Activated T-cell treated with anti-CD3 and anti-CD28 coated beads for 1 hour (primary cell): ENCODE results near the gene OR51M1.

Experiments
- DNase-seq: peaks from one replicate; pipeline ENCODE4 v3.0.0-alpha.2; 2020; ENCODE audit warnings: low read depth

Gene OR51M1

DNA sequence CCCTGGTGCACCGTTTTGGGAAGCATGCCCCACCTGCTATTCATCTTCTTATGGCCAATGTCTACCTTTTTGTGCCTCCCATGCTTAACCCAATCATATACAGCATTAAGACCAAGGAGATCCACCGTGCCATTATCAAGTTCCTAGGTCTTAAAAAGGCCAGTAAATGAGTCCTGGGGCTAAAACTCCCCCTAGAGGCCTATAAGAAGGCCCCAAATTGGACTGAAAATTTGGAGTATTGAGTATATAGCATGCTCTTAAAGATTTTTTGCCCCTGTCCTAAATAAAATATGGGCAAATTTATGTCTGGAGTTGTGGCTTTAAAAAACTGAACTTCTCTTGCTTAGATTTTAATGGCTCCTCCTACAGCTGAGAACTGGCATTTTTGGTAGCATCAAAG lies 6.6 kb downstream of the OR51M1 start:
- DNase-seq: no peak

DNA sequence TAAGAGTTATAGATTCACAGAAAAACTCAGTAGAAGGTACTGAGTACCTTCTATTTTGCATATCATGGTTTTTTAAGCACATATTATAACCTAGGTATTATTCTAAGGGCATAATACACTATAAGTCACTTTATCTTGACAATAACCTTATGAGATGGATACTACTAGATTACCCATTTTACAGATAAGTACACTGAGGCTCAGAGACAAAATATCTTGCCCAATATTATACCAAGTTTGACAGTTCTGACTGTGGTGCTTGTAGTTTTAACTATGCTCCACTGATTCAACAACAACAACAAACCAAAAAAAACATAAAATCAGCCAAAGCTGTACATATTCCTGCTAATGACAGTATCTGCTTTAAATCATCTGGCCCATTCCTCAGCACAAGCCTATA lies 10.5 kb downstream of the OR51M1 start:
- no peak for DNase-seq

DNA sequence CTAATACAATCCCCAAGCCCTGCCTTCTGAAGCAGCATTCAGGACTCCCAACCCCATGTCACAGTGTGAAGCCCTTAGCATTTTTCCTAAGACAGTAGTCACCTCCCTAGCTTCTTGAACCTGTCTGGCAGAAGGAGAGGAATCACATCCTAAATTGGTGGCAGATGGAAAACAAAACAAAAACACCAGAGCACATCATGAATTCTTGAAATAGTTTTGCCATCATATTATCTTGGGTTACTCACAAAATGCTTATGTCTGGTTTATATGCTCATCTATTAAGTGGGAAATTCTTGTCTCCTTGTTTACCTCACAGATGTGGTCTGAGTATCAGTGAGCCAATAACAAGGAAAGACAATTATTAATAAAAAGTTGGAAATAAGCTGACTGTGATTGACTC lies 15.3 kb downstream of the OR51M1 start:
- DNase-seq: no peak

DNA sequence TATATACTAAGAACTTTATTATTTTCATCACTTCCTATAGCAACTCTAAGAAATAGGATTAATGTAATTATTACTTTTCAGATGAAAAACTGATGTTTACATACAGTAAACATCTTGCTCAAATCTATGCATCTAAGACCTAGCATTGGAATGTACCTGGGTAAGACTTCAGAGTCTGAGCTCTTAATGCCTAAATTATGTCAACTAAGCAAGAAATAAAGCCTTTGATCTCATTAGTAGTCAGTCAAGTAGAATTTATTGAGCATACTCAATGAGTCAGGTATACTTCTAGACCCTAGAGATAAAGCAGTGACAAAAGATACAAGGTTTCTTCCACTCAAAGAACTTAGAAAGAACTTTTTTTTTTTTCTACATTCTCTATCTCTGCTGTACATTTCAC lies 21.6 kb downstream of the OR51M1 start:
- DNase-seq: no peak

DNA sequence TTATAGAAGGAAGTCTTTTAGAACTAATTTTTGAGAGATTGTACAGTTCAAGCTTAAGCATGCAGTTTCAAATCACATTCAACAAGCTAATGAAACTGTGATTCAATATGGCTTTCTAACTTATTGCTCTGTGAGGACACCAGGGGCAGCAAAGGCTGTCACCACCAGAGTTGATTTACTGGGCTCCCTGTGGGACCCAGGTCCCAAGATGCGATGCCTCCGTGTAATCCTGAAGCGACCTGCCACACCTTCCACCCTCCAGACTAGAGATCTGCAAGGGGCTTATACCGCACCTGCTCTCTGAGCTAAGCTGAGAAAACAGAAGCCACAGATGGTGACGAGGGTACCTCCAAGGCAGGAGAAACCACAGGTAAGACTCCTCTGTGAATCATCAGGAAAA lies 37.4 kb downstream of the OR51M1 start:
- DNase-seq: no peak

DNA sequence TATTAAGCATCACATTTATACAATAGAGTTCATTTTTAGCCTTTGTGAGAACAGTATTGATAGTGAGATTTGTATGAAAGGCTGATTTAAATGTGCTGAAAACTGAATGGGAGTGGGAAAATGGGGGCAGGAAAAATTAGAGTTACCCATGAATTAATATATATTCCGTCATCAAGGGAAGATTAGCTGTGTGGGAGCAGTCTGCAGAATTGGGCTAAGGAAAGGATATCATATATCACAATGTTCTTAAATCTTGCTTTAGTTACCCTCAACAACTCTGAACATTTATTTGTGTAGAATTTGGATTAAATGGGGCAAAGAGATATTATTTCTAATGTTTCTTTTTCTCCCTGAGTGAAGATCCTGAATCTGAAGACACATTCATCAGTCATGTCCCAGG lies 38.2 kb downstream of the OR51M1 start, which contains the start of gene OR51Q1:
TSS of gene OR51Q1 (plus strand) at position 301 of the 400 bp plus-strand sequence. CDS start at position 391, 90 bp downstream.
- DNase-seq: no peak

DNA sequence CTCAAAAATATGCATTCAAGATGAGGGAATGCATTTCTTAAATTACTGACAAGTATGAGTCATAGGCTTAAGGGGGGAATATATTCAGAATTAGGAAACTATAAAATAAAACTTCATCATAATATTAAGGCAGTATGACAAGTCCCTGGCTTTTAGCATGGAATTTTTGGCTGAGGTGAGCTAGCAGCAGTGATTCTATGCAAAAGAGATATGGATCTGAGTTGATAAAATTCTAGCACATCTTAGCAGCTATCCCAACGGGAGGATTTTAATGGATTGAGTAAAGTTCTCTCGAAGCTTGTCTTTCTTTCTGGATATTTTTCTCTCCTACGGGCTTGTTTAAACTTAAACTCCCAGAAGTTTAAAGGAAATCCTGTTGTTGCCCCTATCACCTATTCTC lies 39.5 kb downstream of the OR51M1 start:
- DNase-seq: no peak

DNA sequence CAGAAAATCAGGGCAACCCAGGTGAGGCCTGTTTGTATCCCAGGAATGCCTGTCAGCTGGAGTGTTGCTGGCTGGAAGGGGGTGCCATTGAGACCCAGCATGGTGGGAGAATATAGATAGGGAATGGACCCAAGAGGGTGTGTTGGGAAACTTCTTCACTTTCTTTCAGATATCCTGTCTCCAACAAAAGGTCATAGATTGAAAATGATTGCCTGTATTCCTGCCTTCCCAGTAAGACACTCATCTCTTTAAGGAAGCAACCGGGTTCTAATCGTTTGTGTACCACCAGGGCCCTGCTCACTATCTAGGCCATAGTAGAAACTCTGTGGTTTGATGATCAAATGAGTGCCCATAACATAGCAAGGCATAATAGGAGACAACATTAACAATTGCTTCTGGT lies 57.8 kb downstream of the OR51M1 start, which contains the start of gene OR51I1:
TSS of gene OR51I1 (minus strand) at position 101 of the 400 bp plus-strand sequence. CDS start at position 101, 0 bp downstream.
- DNase-seq: no peak
